Kidney (tissue), 14 donors: Measurements from ENCODE around the gene RAN. TPM values are rescaled to one million over a fixed set of nuclear protein-coding genes. Genes with fewer than 3 reads are reported as not detected.

Source experiments
- DNase-seq, 5 donors: peaks; one replicate each; pipeline ENCODE4 v3.0.0-alpha.2; 2013 to 2020
- FAIRE-seq: peaks from 2 replicates; lab custom pipeline; 2012; peaks lifted over from hg19 to GRCh38; lab: Jason Lieb, UNC
- H3K27ac ChIP-seq, 2 donors: one replicate each; pipeline ENCODE4 v1.7.0; 2013; ENCODE audit warnings: low read depth in 2 of 2, low read length in 2 of 2, inconsistent platforms in 1 of 2
- H3K27me3 ChIP-seq: one replicate; pipeline ENCODE4 v1.7.1; 2013; ENCODE audit warnings: low read length, inconsistent platforms; ENCODE audit not compliant: control insufficient read depth, insufficient read depth
- H3K36me3 ChIP-seq, 3 donors: one replicate each; pipeline versions ENCODE4 v1.7.0 to v1.7.1; 2013; ENCODE audit warnings: low read length in 3 of 3, control low read depth in 1 of 3, inconsistent platforms in 1 of 3; ENCODE audit not compliant: insufficient read depth in 3 of 3, control insufficient read depth in 2 of 3
- H3K4me1 ChIP-seq, 3 donors: one replicate each; pipeline versions ENCODE4 v1.7.0 to v1.7.1; 2013; ENCODE audit warnings: low read length in 3 of 3, inconsistent platforms in 1 of 3, low read depth in 1 of 3; ENCODE audit not compliant: control insufficient read depth in 2 of 3, insufficient read depth in 2 of 3
- H3K4me3 ChIP-seq, 3 donors: one replicate each; pipeline versions ENCODE4 v1.7.0 to v1.8.1; 2013; ENCODE audit warnings: low read length in 3 of 3, control low read depth in 1 of 3, inconsistent platforms in 1 of 3
- H3K9ac ChIP-seq, 3 donors: one replicate each; pipeline versions ENCODE4 v1.7.0 to v1.7.1; 2013; ENCODE audit warnings: low read length in 3 of 3, control low read depth in 1 of 3, inconsistent platforms in 1 of 3
- H3K9me3 ChIP-seq, 3 donors: one replicate each; pipeline versions ENCODE4 v1.7.0 to v1.7.1; 2013; ENCODE audit warnings: low read length in 3 of 3, control low read depth in 1 of 3, inconsistent platforms in 1 of 3; ENCODE audit not compliant: control insufficient read depth in 2 of 3, insufficient read depth in 1 of 3
- intact Hi-C: fragments of 100-400 bp; cut with DNase I; formaldehyde crosslinking; loops from one replicate; pipeline ENCODE4 v1.11.1; 2022
- polyA plus RNA-seq: library from polyadenylated mRNA; stranded (reverse); fragments of 350-450 nt; fragmentation: Illumina TruSeq; extraction: RNeasy Lipid Tissue Mini Kit (QIAGEN cat#74804); gene quantifications from one replicate; pipeline ENCODE4 v1.2.3, GENCODE V29; 2014; ENCODE audit warnings: low read depth, low replicate concordance; ENCODE audit not compliant: insufficient read depth
- total RNA-seq: library from RNA; stranded (reverse); fragmentation: NEBNext Ultra II Directional; extraction: Animal tissue kit (Norgen Biotek cat#: 25700); gene quantifications from one replicate; pipeline ENCODE4 v1.2.1, GENCODE V29; 2021
- TF ChIP-seq, protein P1 (sequence below): IDR thresholded peaks from 3 replicates; pipeline ENCODE4 v1.5.1; 2012; ENCODE audit warnings: mild to moderate bottlenecking, moderate library complexity, borderline replicate concordance; ENCODE audit not compliant: insufficient read depth; ENCODE audit errors: extremely low read depth
- donor health status: control.
- donor health status: control.
- donor health status: control.
- donor health status: control.
- donor health status: control.
- donor health status: DM: yes; HTN: yes; CAD: no.
- donor health status: Normal renal cell carcinoma (clear cell type).

RAN gene
- total and polyA plus RNA-seq, 2 donors from 2014 or later = 369 to 422 TPM

DNA sequence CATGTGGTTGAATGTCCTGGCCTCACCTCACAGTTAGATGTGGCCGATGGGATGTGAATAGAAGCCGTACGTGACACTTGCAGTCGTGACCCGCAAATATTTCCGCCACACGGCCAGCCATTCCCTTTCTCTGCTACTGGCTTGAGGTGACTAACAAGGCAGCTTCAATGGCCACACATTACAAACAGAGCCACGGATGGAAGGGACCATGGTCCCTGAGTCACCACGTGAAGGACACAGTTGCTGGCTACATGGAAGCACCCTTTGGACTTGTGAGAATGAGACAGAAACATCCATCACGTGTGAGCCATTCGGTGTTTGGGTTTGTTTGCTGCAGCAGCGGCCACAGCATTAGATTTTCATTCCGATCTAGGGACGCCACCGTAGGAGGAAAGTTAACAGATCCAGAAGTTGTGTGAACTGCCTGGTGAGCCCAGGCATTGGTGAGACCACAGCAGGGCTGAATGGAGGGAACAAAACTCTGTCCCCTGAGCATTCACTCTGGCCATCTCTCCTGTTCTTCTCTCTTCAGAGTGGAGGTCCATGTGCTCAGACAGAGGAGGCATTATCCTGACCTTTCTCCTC lies 48.3 kb downstream of the RAN start:
- no peak overlapping the region for H3K4me3 ChIP-seq
- H3K27me3 ChIP-seq = no peaks in the 10 kb centered on the region
- DNase-seq (no peak), FAIRE-seq (no peak)
- H3K9me3 ChIP-seq = no peaks in the 10 kb centered on the region
- H3K9ac ChIP-seq = no peak overlapping the region
- H3K27ac ChIP-seq = no peak overlapping the region
- no peaks in the 10 kb centered on the region for H3K36me3 ChIP-seq
- TF ChIP-seq, protein P1, sequence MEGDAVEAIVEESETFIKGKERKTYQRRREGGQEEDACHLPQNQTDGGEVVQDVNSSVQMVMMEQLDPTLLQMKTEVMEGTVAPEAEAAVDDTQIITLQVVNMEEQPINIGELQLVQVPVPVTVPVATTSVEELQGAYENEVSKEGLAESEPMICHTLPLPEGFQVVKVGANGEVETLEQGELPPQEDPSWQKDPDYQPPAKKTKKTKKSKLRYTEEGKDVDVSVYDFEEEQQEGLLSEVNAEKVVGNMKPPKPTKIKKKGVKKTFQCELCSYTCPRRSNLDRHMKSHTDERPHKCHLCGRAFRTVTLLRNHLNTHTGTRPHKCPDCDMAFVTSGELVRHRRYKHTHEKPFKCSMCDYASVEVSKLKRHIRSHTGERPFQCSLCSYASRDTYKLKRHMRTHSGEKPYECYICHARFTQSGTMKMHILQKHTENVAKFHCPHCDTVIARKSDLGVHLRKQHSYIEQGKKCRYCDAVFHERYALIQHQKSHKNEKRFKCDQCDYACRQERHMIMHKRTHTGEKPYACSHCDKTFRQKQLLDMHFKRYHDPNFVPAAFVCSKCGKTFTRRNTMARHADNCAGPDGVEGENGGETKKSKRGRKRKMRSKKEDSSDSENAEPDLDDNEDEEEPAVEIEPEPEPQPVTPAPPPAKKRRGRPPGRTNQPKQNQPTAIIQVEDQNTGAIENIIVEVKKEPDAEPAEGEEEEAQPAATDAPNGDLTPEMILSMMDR = no peak
- intact Hi-C loops = no loop called here
- peaks cover 0 to 4% (median 0%) of the 10 kb centered on the region in 3 donors for H3K4me1 ChIP-seq

DNA sequence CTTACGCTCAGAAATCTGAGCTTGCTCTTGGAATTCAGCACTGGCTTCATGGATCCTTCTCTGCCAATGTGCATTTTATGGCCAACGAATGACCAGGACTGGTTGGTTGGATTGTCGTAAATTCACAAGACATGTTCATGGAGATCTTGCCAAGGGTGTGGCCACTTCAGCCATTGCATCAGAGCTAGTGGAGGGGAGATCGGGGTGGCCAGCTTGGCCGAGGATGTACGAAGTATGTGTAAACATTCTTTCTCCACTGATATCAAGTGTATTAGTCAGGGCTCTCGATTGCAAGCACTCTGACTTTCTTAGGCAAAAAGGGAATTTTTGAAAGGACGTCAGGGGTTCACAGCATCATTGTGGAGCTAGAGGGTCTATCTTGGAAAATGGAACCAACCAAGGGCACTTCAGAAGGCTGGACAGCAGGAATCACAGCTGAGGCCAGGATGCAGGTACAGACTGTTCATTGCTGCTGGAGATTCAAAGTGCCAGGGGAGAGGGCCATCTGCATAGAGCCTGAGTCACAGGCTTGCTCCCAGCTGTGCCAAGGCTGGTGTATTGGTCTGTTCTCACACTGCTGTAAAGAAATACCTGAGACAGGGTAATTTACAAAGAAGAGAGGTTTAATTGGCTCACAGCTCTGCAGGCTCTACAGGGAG lies 49.0 kb downstream of the RAN start:
- H3K27ac ChIP-seq = no peak overlapping the region
- intact Hi-C loops = no loop called here
- DNase-seq = peak in 1 of 5 donors; percentile 32

DNA sequence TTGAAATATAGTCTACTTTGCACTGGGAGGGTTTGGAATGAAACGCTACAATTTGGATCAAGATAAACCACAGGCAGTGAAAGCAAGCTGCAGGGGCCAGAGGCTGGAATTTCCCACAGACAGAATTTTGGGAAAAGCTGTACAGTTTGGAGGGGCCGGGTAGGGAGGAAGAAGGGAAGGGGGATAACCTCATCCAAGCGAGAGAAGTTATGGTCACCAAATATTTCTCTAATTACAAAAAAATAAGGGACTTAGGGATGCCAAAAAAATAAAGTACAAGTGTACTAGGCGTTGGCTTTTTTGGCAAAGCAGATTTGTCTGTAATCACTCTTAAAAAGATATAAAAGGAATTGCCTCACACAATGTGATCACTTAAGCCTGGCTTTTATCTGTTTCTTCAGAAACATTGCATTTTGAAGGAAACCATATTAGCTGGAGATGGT lies 50.7 kb downstream of the RAN start:
- Histone ChIP-seq H3K4me1 (no peaks in the 10 kb centered on the region), H3K4me3 (no peak overlapping the region), H3K27me3 (no peaks in the 10 kb centered on the region), H3K9ac (no peak overlapping the region), H3K36me3 (no peaks in the 10 kb centered on the region), H3K27ac (no peak overlapping the region), H3K9me3 (no peaks in the 10 kb centered on the region)
- intact Hi-C loops = no loop called here
- DNase-seq = peak in 2 of 5 donors; percentile 22 to 48
- TF ChIP-seq, protein P1 = no peak
- no peak for FAIRE-seq

More for the DNA sequence above, 49.0 kb downstream of the RAN start:
- Histone ChIP-seq H3K9ac (no peak overlapping the region), H3K36me3 (no peaks in the 10 kb centered on the region), H3K4me3 (no peak overlapping the region), H3K27me3 (no peaks in the 10 kb centered on the region), H3K4me1 (peaks cover 0 to 4% (median 0%) of the 10 kb centered on the region in 3 donors), H3K9me3 (no peaks in the 10 kb centered on the region)
- TF ChIP-seq, protein P1 = no peak
- FAIRE-seq = no peak
